Neural cell (in vitro differentiated cells): Measurements from ENCODE around the gene ARMC9.

Experiments used
- TF ChIP-seq, protein P1 (sequence below): fragments of 450-650 bp; IDR thresholded peaks from 2 replicates; pipeline ENCODE4 v1.5.1; 2014; ENCODE audit warnings: antibody characterized with exemption, mild to moderate bottlenecking, moderate library complexity; ENCODE audit not compliant: poor library complexity, severe bottlenecking
- TF ChIP-seq, protein P2 (sequence below): IDR thresholded peaks from 2 replicates; pipeline ENCODE4 v1.6.1; 2012; ENCODE audit warnings: borderline replicate concordance

DNA sequence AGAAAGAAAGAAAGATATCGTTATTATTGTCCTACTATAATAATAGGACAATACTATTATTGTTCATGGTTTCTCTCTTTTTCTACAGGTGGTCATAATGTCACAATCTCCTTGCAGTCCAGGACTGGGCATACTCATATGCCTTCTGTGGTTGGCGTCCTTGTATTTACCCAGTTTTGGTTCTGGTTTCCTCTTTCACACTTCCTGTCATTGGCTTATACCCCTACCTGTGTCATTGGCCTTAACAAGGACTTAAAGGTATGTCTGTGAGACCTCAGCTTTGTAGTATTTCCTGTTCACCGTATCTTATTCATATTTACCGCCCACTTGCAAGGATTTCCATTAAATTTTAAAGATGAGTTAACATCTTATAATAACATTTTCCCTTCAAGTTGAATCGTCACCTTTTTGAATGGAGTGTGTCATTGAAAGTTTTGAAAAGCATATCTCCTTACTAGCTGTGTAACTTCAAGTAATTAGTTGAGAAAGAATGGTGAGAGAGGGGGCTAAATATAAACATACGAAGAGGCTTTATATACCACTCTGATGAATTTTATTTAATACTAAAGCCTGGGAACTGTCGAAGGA, 37.1 kb upstream of the ARMC9 start:
- TF ChIP-seq, protein P1, sequence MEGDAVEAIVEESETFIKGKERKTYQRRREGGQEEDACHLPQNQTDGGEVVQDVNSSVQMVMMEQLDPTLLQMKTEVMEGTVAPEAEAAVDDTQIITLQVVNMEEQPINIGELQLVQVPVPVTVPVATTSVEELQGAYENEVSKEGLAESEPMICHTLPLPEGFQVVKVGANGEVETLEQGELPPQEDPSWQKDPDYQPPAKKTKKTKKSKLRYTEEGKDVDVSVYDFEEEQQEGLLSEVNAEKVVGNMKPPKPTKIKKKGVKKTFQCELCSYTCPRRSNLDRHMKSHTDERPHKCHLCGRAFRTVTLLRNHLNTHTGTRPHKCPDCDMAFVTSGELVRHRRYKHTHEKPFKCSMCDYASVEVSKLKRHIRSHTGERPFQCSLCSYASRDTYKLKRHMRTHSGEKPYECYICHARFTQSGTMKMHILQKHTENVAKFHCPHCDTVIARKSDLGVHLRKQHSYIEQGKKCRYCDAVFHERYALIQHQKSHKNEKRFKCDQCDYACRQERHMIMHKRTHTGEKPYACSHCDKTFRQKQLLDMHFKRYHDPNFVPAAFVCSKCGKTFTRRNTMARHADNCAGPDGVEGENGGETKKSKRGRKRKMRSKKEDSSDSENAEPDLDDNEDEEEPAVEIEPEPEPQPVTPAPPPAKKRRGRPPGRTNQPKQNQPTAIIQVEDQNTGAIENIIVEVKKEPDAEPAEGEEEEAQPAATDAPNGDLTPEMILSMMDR, result no peak
- TF ChIP-seq, protein P2, sequence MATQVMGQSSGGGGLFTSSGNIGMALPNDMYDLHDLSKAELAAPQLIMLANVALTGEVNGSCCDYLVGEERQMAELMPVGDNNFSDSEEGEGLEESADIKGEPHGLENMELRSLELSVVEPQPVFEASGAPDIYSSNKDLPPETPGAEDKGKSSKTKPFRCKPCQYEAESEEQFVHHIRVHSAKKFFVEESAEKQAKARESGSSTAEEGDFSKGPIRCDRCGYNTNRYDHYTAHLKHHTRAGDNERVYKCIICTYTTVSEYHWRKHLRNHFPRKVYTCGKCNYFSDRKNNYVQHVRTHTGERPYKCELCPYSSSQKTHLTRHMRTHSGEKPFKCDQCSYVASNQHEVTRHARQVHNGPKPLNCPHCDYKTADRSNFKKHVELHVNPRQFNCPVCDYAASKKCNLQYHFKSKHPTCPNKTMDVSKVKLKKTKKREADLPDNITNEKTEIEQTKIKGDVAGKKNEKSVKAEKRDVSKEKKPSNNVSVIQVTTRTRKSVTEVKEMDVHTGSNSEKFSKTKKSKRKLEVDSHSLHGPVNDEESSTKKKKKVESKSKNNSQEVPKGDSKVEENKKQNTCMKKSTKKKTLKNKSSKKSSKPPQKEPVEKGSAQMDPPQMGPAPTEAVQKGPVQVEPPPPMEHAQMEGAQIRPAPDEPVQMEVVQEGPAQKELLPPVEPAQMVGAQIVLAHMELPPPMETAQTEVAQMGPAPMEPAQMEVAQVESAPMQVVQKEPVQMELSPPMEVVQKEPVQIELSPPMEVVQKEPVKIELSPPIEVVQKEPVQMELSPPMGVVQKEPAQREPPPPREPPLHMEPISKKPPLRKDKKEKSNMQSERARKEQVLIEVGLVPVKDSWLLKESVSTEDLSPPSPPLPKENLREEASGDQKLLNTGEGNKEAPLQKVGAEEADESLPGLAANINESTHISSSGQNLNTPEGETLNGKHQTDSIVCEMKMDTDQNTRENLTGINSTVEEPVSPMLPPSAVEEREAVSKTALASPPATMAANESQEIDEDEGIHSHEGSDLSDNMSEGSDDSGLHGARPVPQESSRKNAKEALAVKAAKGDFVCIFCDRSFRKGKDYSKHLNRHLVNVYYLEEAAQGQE, result no peak
